Trophoblast cell (in vitro differentiated cells and primary cell): ENCODE results near the gene DIAPH3.

Experiments used
- DNase-seq, 2 donors: peaks; one replicate each; pipeline ENCODE4 v3.0.0-alpha.2; 2016
- H2AFZ ChIP-seq: 2 replicates; pipeline ENCODE4 v1.6.1; 2013; ENCODE audit warnings: low read length, moderate library complexity, mild to moderate bottlenecking; ENCODE audit not compliant: insufficient read depth, poor library complexity
- H2AK5ac ChIP-seq: 2 replicates; pipeline ENCODE4 v1.6.1; 2013; ENCODE audit warnings: mild to moderate bottlenecking, low read length
- H2BK120ac ChIP-seq: 2 replicates; pipeline ENCODE4 v1.6.1; 2013; ENCODE audit warnings: low read length, mild to moderate bottlenecking, moderate library complexity; ENCODE audit not compliant: insufficient read depth, poor library complexity
- H2BK12ac ChIP-seq: 2 replicates; pipeline ENCODE4 v1.6.1; 2013; ENCODE audit warnings: mild to moderate bottlenecking, low read length, moderate library complexity
- H2BK5ac ChIP-seq: 2 replicates; pipeline ENCODE4 v1.6.1; 2013; ENCODE audit warnings: low read length, low read depth, moderate library complexity, mild to moderate bottlenecking; ENCODE audit not compliant: poor library complexity
- H3K14ac ChIP-seq: 2 replicates; pipeline ENCODE4 v1.6.1; 2013; ENCODE audit warnings: mild to moderate bottlenecking, low read length
- H3K18ac ChIP-seq: 2 replicates; pipeline ENCODE4 v1.6.1; 2013; ENCODE audit warnings: mild to moderate bottlenecking, low read length
- H3K23ac ChIP-seq: 2 replicates; pipeline ENCODE4 v1.6.1; 2013; ENCODE audit warnings: low read length
- H3K27ac ChIP-seq: 2 replicates; pipeline ENCODE4 v1.5.1; 2013; ENCODE audit warnings: low read depth, mild to moderate bottlenecking, inconsistent platforms, low read length, moderate library complexity
- H3K27me3 ChIP-seq: 2 replicates; pipeline ENCODE4 v1.6.1; 2013; ENCODE audit warnings: inconsistent platforms, mild to moderate bottlenecking, low read length, moderate library complexity; ENCODE audit not compliant: insufficient read depth
- H3K36me3 ChIP-seq, 2 experiments: 1 replicate in 1 of 2; 2 replicates in 1 of 2; pipeline ENCODE4 v1.6.1; 2013; ENCODE audit warnings: low read length in 2 of 2, mild to moderate bottlenecking in 2 of 2, moderate library complexity in 1 of 2; ENCODE audit not compliant: insufficient read depth in 2 of 2, control insufficient read depth in 1 of 2
- H3K4ac ChIP-seq: 2 replicates; pipeline ENCODE4 v1.6.1; 2013; ENCODE audit warnings: low read depth, mild to moderate bottlenecking, low read length, moderate library complexity
- H3K4me1 ChIP-seq, 2 experiments: 1 replicate in 1 of 2; 2 replicates in 1 of 2; pipeline ENCODE4 v1.6.1; 2013; ENCODE audit warnings: low read length in 2 of 2, mild to moderate bottlenecking in 2 of 2, moderate library complexity in 1 of 2; ENCODE audit not compliant: insufficient read depth in 2 of 2, control insufficient read depth in 1 of 2
- H3K4me2 ChIP-seq: 2 replicates; pipeline ENCODE4 v1.6.1; 2013; ENCODE audit warnings: inconsistent platforms, mild to moderate bottlenecking, low read length, moderate library complexity
- H3K4me3 ChIP-seq: 2 replicates; pipeline ENCODE4 v1.5.1; 2013; ENCODE audit warnings: mild to moderate bottlenecking, low read depth, low read length, inconsistent platforms
- H3K79me1 ChIP-seq: one replicate; pipeline ENCODE4 v1.6.1; 2013; ENCODE audit warnings: low read length
- H3K79me2 ChIP-seq: 2 replicates; pipeline ENCODE4 v1.6.1; 2013; ENCODE audit warnings: low read length, mild to moderate bottlenecking; ENCODE audit not compliant: control insufficient read depth, insufficient read depth, poor library complexity
- H3K9ac ChIP-seq: 2 replicates; pipeline ENCODE4 v1.6.1; 2013; ENCODE audit warnings: mild to moderate bottlenecking, low read length
- H3K9me3 ChIP-seq: 2 replicates; pipeline ENCODE4 v1.6.1; 2013; ENCODE audit warnings: low read depth, mild to moderate bottlenecking, control low read depth, inconsistent platforms, low read length; ENCODE audit not compliant: insufficient read depth
- H4K12ac ChIP-seq: 2 replicates; pipeline ENCODE4 v1.6.1; 2013; ENCODE audit warnings: low read depth, mild to moderate bottlenecking, low read length, moderate library complexity
- H4K8ac ChIP-seq: 2 replicates; pipeline ENCODE4 v1.6.1; 2013; ENCODE audit warnings: low read depth, mild to moderate bottlenecking, low read length, moderate library complexity
- H4K91ac ChIP-seq: one replicate; pipeline ENCODE4 v1.6.1; 2013; ENCODE audit warnings: low read depth, mild to moderate bottlenecking, low read length, moderate library complexity
- WGBS: extraction: QIAGEN DNeasy Blood & Tissue Kit; methylation state at CpG from one replicate; pipeline ENCODE4 v1.1.7; 2013; ENCODE audit warnings: missing lambda C conversion rate; ENCODE audit not compliant: insufficient read length, insufficient coverage; ENCODE audit errors: extremely low coverage; 5-methylcytosine and 5-hydroxymethylcytosine counted together

Gene DIAPH3

GRCh38 chr13:60020288-60020687 lies 143.4 kb downstream of the DIAPH3 start:
- Histone ChIP-seq H2BK5ac (no peak overlapping the region), H3K14ac (no peak overlapping the region), H3K9ac (no peak overlapping the region), H3K4me3 (no peak overlapping the region), H3K4ac (no peak overlapping the region), H3K23ac (no peak overlapping the region), H2BK120ac (no peak overlapping the region), H3K4me1 (no peaks in the 10 kb centered on the region), H3K36me3 (no peaks in the 10 kb centered on the region), H4K12ac (no peak overlapping the region), H3K79me2 (no peaks in the 10 kb centered on the region), H3K27ac (no peak overlapping the region), H3K18ac (no peak overlapping the region), H3K79me1 (no peaks in the 10 kb centered on the region), H4K91ac (no peak overlapping the region), H3K4me2 (no peak overlapping the region), H2AFZ (no peak overlapping the region), H2AK5ac (no peak overlapping the region), H3K9me3 (no peaks in the 10 kb centered on the region), H2BK12ac (no peak overlapping the region), H4K8ac (no peak overlapping the region), H3K27me3 (no peaks in the 10 kb centered on the region)
- DNase-seq: no peak
- WGBS: no CpG with 5 or more reads among the region's 3 CpGs

DNA sequence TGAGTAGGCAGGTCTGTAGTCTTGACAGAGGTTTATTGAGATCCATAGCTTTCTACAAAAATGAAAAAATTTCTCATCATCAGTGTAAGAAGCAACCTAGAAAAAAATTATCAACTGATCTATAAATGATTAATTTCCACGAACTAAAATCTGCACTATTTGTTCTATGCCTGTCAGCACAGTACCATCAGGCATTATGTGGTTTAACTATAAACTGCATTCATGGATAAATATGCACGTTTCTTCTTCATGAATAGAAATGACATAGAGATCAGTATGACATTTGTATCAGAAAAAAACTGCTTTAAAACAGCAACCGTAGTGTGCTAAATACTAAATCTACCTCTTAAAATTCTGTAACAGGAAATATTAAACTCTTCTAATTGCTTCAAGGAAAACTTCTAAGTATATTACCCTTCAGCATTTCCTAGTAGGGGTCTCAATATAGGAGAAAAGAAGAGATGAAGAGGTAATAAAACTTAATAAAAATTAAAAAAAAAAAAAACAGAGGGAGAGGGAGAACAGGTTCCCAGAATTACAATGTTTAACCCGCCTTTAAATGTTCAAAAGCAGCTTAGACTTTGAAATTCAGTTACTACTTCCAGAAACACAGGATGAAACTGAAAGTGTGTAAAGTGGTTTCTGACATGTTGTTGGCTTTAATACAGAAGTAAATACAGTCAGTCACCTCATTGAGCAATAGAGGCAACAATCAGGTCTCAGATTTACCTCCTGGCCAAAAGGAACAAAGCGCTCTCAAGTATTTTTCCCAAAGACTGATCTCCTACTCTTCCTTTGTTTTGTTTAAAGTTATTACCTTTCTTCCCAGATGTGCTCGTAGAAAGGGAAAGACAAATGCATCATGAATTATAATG lies 144.4 kb downstream of the DIAPH3 start:
- no peak overlapping the region for H3K9ac ChIP-seq
- no peaks in the 10 kb centered on the region for H3K79me2 ChIP-seq
- H3K4me2 ChIP-seq: no peak overlapping the region
- no peak overlapping the region for H3K27ac ChIP-seq
- no peaks in the 10 kb centered on the region for H3K27me3 ChIP-seq
- H4K12ac ChIP-seq: no peak overlapping the region
- WGBS: no CpG with 5 or more reads among the region's 6 CpGs
- H2AFZ ChIP-seq: no peak overlapping the region
- no peaks in the 10 kb centered on the region for H3K36me3 ChIP-seq
- no peak overlapping the region for H3K4ac ChIP-seq
- no peak overlapping the region for H3K23ac ChIP-seq
- H2AK5ac ChIP-seq: no peak overlapping the region
- DNase-seq: no peak
- H4K8ac ChIP-seq: no peak overlapping the region
- H3K4me1 ChIP-seq: no peaks in the 10 kb centered on the region
- no peak overlapping the region for H4K91ac ChIP-seq
- H3K4me3 ChIP-seq: no peak overlapping the region
- H3K14ac ChIP-seq: no peak overlapping the region
- H2BK5ac ChIP-seq: no peak overlapping the region
- no peaks in the 10 kb centered on the region for H3K79me1 ChIP-seq
- H3K9me3 ChIP-seq: no peaks in the 10 kb centered on the region
- H2BK12ac ChIP-seq: no peak overlapping the region
- H3K18ac ChIP-seq: no peak overlapping the region
- no peak overlapping the region for H2BK120ac ChIP-seq

GRCh38 chr13:60018536-60018935 lies 145.2 kb downstream of the DIAPH3 start:
- H3K4me3 ChIP-seq: no peak overlapping the region
- no peak overlapping the region for H4K91ac ChIP-seq
- no peaks in the 10 kb centered on the region for H3K27me3 ChIP-seq
- no peaks in the 10 kb centered on the region for H3K79me1 ChIP-seq
- no peak overlapping the region for H2BK5ac ChIP-seq
- H3K14ac ChIP-seq: no peak overlapping the region
- no peak overlapping the region for H3K4ac ChIP-seq
- no peak overlapping the region for H2AK5ac ChIP-seq
- no peak overlapping the region for H3K9ac ChIP-seq
- H3K4me2 ChIP-seq: no peak overlapping the region
- no peak overlapping the region for H3K23ac ChIP-seq
- no peak overlapping the region for H4K12ac ChIP-seq
- H2AFZ ChIP-seq: no peak overlapping the region
- H2BK12ac ChIP-seq: no peak overlapping the region
- WGBS: no CpG with 5 or more reads among the region's 1 CpG
- H3K18ac ChIP-seq: no peak overlapping the region
- DNase-seq: no peak
- no peaks in the 10 kb centered on the region for H3K4me1 ChIP-seq
- H4K8ac ChIP-seq: no peak overlapping the region
- H3K36me3 ChIP-seq: no peaks in the 10 kb centered on the region
- no peak overlapping the region for H2BK120ac ChIP-seq
- H3K79me2 ChIP-seq: no peaks in the 10 kb centered on the region
- no peaks in the 10 kb centered on the region for H3K9me3 ChIP-seq
- no peak overlapping the region for H3K27ac ChIP-seq

DNA sequence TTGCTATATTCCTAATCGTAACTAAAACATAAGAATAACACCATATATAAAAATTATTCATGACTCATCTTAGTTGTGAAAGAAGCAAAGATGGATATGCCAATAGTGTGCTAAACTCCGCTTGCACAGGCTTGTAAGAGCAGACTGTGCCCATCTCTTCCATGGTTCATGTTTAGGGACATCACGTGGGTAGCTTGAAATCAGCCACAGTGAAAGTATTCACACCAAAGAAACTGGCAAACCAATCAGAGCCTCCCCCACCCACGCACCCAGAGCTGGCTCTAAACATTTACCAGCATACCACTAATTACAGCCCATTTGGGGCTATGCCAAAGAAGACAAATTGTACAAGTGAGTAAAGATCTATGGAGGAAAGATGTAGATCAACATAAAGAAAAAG lies 147.5 kb downstream of the DIAPH3 start:
- Histone ChIP-seq H3K9ac (no peak overlapping the region), H3K9me3 (no peaks in the 10 kb centered on the region), H3K27me3 (no peaks in the 10 kb centered on the region), H2BK120ac (no peak overlapping the region), H3K23ac (no peak overlapping the region), H2AK5ac (no peak overlapping the region), H4K8ac (no peak overlapping the region), H3K4me3 (no peak overlapping the region), H2BK12ac (no peak overlapping the region), H3K4me1 (no peaks in the 10 kb centered on the region), H3K79me1 (no peaks in the 10 kb centered on the region), H3K18ac (no peak overlapping the region), H3K4me2 (no peak overlapping the region), H3K79me2 (no peaks in the 10 kb centered on the region), H3K36me3 (no peaks in the 10 kb centered on the region), H3K14ac (no peak overlapping the region), H2BK5ac (no peak overlapping the region), H2AFZ (no peak overlapping the region), H3K27ac (no peak overlapping the region), H4K91ac (no peak overlapping the region), H3K4ac (no peak overlapping the region), H4K12ac (no peak overlapping the region)
- no peak for DNase-seq
- no CpG with 5 or more reads among the region's 4 CpGs for WGBS
